ENCODE measurements around the gene AADAC. TPM values are rescaled to one million over a fixed set of nuclear protein-coding genes. Genes with fewer than 3 reads are reported as not detected.
"Not testable (repeated sequence)": the region's sequence is repeated elsewhere in the genome, so short reads cannot be mapped to it uniquely, and the experiment has no call there.

AADAC gene
- total and polyA plus RNA-seq, 2 donors: 0.69 to 0.94 TPM

GRCh38 chr3:151816091-151816604 is 2.2 kb downstream of the AADAC start:
- WGBS: 47% methylated on average over 3 of the region's 3 CpGs
- DNase-seq (ENCODE audit: extremely low spot score): no peak
- H3K27ac ChIP-seq (ENCODE audit: low read depth): no peak overlapping the region
- H3K36me3 ChIP-seq (ENCODE audit: insufficient read depth): no peaks in the 10 kb centered on the region
- H3K4me1 ChIP-seq (ENCODE audit: insufficient read depth): no peaks in the 10 kb centered on the region
- H3K4me3 ChIP-seq (ENCODE audit: low read depth, low read length): no peak overlapping the region

- WGBS: 90% methylated on average over 5 of the region's 5 CpGs
- Histone ChIP-seq H3K4me3 (ENCODE audit: low read depth, low read length) (no peak overlapping the region), H3K36me3 (ENCODE audit: insufficient read depth) (no peaks in the 10 kb centered on the region), H3K4me1 (ENCODE audit: insufficient read depth) (no peaks in the 10 kb centered on the region), H3K27ac (ENCODE audit: low read depth) (no peak overlapping the region)
- no peak for DNase-seq (ENCODE audit: extremely low spot score)
These were observed 3.6 kb downstream of the AADAC start for GRCh38 chr3:151817473-151817872.

- Histone ChIP-seq H3K27ac (ENCODE audit: low read depth) (no peak overlapping the region), H3K36me3 (ENCODE audit: insufficient read depth) (no peaks in the 10 kb centered on the region), H3K4me1 (ENCODE audit: insufficient read depth) (no peaks in the 10 kb centered on the region), H3K4me3 (ENCODE audit: low read depth, low read length) (no peak overlapping the region)
- 89% methylated on average over 4 of the region's 4 CpGs for WGBS
- DNase-seq (ENCODE audit: extremely low spot score): no peak
These were observed 4.4 kb downstream of the AADAC start for GRCh38 chr3:151818361-151818760.

GRCh38 chr3:151819910-151820309 is 6.0 kb downstream of the AADAC start:
- Histone ChIP-seq H3K4me3 (ENCODE audit: low read depth, low read length) (no peak overlapping the region), H3K36me3 (ENCODE audit: insufficient read depth) (no peaks in the 10 kb centered on the region), H3K27ac (ENCODE audit: low read depth) (no peak overlapping the region), H3K4me1 (ENCODE audit: insufficient read depth) (no peaks in the 10 kb centered on the region)
- WGBS: 81% methylated on average over 4 of the region's 4 CpGs
- no peak for DNase-seq (ENCODE audit: extremely low spot score)

- Histone ChIP-seq H3K4me1 (ENCODE audit: insufficient read depth) (no peaks in the 10 kb centered on the region), H3K4me3 (ENCODE audit: low read depth, low read length) (no peak overlapping the region), H3K36me3 (ENCODE audit: insufficient read depth) (no peaks in the 10 kb centered on the region), H3K27ac (ENCODE audit: low read depth) (no peak overlapping the region)
- no peak for DNase-seq (ENCODE audit: extremely low spot score)
- 85% methylated on average over 3 of the region's 3 CpGs for WGBS
These were observed 13.9 kb downstream of the AADAC start for GRCh38 chr3:151827816-151828215.

- 66% methylated on average over 5 of the region's 5 CpGs for WGBS
- no peak for DNase-seq (ENCODE audit: extremely low spot score)
- Histone ChIP-seq H3K4me3 (ENCODE audit: low read depth, low read length) (no peak overlapping the region), H3K36me3 (ENCODE audit: insufficient read depth) (no peaks in the 10 kb centered on the region), H3K27ac (ENCODE audit: low read depth) (no peak overlapping the region), H3K4me1 (ENCODE audit: insufficient read depth) (no peaks in the 10 kb centered on the region)
These were observed 22.0 kb downstream of the AADAC start for GRCh38 chr3:151835751-151836525.

GRCh38 chr3:151837057-151837456 is 23.1 kb downstream of the AADAC start:
- H3K27ac ChIP-seq (ENCODE audit: low read depth): peak overlapping the region; percentile 10
- H3K4me1 ChIP-seq (ENCODE audit: insufficient read depth): no peaks in the 10 kb centered on the region
- DNase-seq (ENCODE audit: extremely low spot score): no peak
- 53% methylated on average over 4 of the region's 4 CpGs for WGBS
- H3K4me3 ChIP-seq (ENCODE audit: low read depth, low read length): no peak overlapping the region
- no peaks in the 10 kb centered on the region for H3K36me3 ChIP-seq (ENCODE audit: insufficient read depth)

GRCh38 chr3:151838574-151839312 is 24.8 kb downstream of the AADAC start:
- no peak overlapping the region for H3K4me3 ChIP-seq (ENCODE audit: low read depth, low read length)
- peak; percentile 61 for DNase-seq (ENCODE audit: extremely low spot score)
- H3K4me1 ChIP-seq (ENCODE audit: insufficient read depth): no peaks in the 10 kb centered on the region
- H3K27ac ChIP-seq (ENCODE audit: low read depth): no peak overlapping the region
- 58% methylated on average over 19 of the region's 19 CpGs for WGBS
- H3K36me3 ChIP-seq (ENCODE audit: insufficient read depth): no peaks in the 10 kb centered on the region

- 77% methylated on average over 1 of the region's 1 CpG for WGBS
- no peaks in the 10 kb centered on the region for H3K4me1 ChIP-seq (ENCODE audit: insufficient read depth)
- H3K4me3 ChIP-seq (ENCODE audit: low read depth, low read length): no peak overlapping the region
- no peaks in the 10 kb centered on the region for H3K36me3 ChIP-seq (ENCODE audit: insufficient read depth)
- no peak for DNase-seq (ENCODE audit: extremely low spot score)
- H3K27ac ChIP-seq (ENCODE audit: low read depth): no peak overlapping the region
These were observed 25.4 kb downstream of the AADAC start for GRCh38 chr3:151839313-151839631.

GRCh38 chr3:151841801-151842200 is 27.9 kb downstream of the AADAC start:
- Histone ChIP-seq H3K4me3 (ENCODE audit: low read depth, low read length) (no peak overlapping the region), H3K4me1 (ENCODE audit: insufficient read depth) (no peaks in the 10 kb centered on the region), H3K27ac (ENCODE audit: low read depth) (no peak overlapping the region), H3K36me3 (ENCODE audit: insufficient read depth) (no peaks in the 10 kb centered on the region)
- no peak for DNase-seq (ENCODE audit: extremely low spot score)
- 86% methylated on average over 6 of the region's 6 CpGs for WGBS

GRCh38 chr3:151843275-151843674 is 29.4 kb downstream of the AADAC start:
- Histone ChIP-seq H3K4me3 (ENCODE audit: low read depth, low read length) (no peak overlapping the region), H3K4me1 (ENCODE audit: insufficient read depth) (no peaks in the 10 kb centered on the region), H3K36me3 (ENCODE audit: insufficient read depth) (no peaks in the 10 kb centered on the region), H3K27ac (ENCODE audit: low read depth) (no peak overlapping the region)
- no peak for DNase-seq (ENCODE audit: extremely low spot score)
- WGBS: 24% methylated on average over 1 of the region's 1 CpG

GRCh38 chr3:151845306-151845905 is 31.5 kb downstream of the AADAC start:
- H3K36me3 ChIP-seq (ENCODE audit: insufficient read depth): no peaks in the 10 kb centered on the region
- no peak overlapping the region for H3K4me3 ChIP-seq (ENCODE audit: low read depth, low read length)
- DNase-seq (ENCODE audit: extremely low spot score): no peak
- no peak overlapping the region for H3K27ac ChIP-seq (ENCODE audit: low read depth)
- WGBS: 62% methylated on average over 3 of the region's 3 CpGs
- H3K4me1 ChIP-seq (ENCODE audit: insufficient read depth): no peaks in the 10 kb centered on the region

GRCh38 chr3:151850065-151850464 is 36.1 kb downstream of the AADAC start:
- WGBS: 90% methylated on average over 2 of the region's 2 CpGs
- not testable (repeated sequence) for H3K27ac ChIP-seq (ENCODE audit: low read depth); DNase-seq (ENCODE audit: extremely low spot score); H3K4me1 ChIP-seq (ENCODE audit: insufficient read depth); H3K4me3 ChIP-seq (ENCODE audit: low read depth, low read length); H3K36me3 ChIP-seq (ENCODE audit: insufficient read depth)
